Measurements from ENCODE around the gene METTL23. TPM values are rescaled to one million over a fixed set of nuclear protein-coding genes. Genes with fewer than 3 reads are reported as not detected.
"Not testable (repeated sequence)": the region's sequence is repeated elsewhere in the genome, so short reads cannot be mapped to it uniquely, and the experiment has no call there.

Gene METTL23
- total RNA-seq, 1 experiment from 2014 or later: 43.4 TPM

GRCh38 chr17:76722977-76723376 is 3.7 kb upstream of the METTL23 start:
- H3K4me3 ChIP-seq (ENCODE audit: low read length); H3K4me2 ChIP-seq (ENCODE audit: low read depth, low read length, poor library complexity, severe bottlenecking); H3K9me3 ChIP-seq (ENCODE audit: low read length); H3K9me2 ChIP-seq (replicated peaks; ENCODE audit: insufficient read depth, low read length); H2AFZ ChIP-seq (ENCODE audit: low read length); H4K20me1 ChIP-seq (ENCODE audit: insufficient read depth, low read depth, low read length); DNase-seq; H3K27ac ChIP-seq (ENCODE audit: low read length); H3K9ac ChIP-seq (ENCODE audit: low read length); H3K27me3 ChIP-seq (ENCODE audit: low read length): not testable (repeated sequence)
- H3K36me3 ChIP-seq (ENCODE audit: insufficient read depth, low read length): peaks cover 39% of the 10 kb centered on the region
- peaks cover 16% of the 10 kb centered on the region for H3K4me1 ChIP-seq (ENCODE audit: low read length)
- H3K79me2 ChIP-seq (ENCODE audit: low read length): peaks cover 37% of the 10 kb centered on the region

GRCh38 chr17:76723812-76724211 is 2.8 kb upstream of the METTL23 start:
- H3K4me2 ChIP-seq (ENCODE audit: low read depth, low read length, poor library complexity, severe bottlenecking): no peak overlapping the region
- H3K79me2 ChIP-seq (ENCODE audit: low read length): peaks cover 45% of the 10 kb centered on the region
- H3K4me1 ChIP-seq (ENCODE audit: low read length): peaks cover 19% of the 10 kb centered on the region

DNA sequence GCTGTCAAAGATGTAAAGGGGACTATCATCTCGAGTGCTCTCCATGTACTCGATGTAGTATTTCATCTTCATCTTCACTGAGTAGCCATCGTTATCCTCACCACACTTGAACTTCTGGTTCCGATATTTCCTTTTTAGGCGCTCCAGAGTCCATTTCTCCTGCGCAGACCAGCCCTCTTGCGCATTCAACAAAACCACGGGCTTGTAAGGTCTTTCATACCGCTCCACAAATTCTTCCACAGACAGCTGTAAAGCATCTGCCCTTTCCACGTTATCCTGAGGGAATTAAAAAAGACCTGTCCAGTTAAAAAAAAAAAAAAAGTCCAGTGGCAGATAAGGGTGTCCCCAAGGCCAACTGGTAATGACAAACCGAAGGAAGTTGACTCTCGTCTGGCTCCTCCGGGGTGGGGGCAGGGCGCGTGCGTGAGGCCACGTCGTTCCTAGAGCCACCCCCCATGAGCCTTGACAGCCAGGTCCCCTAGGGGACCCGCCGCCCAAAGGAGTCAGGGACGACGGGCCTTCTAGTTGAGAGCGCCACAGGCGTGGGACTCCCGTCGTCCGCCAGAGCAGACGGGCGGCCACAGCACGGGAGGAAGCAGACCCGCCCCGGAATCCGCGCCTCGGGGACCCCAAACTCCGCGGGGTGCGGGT is 934 bp upstream of the METTL23 start:
- Histone ChIP-seq H3K4me2 (ENCODE audit: low read depth, low read length, poor library complexity, severe bottlenecking) (peak overlapping the region; percentile 85), H3K4me1 (ENCODE audit: low read length) (peaks cover 23% of the 10 kb centered on the region), H3K27me3 (ENCODE audit: low read length) (no peaks in the 10 kb centered on the region), H3K36me3 (ENCODE audit: insufficient read depth, low read length) (peaks cover 22% of the 10 kb centered on the region), H3K4me3 (ENCODE audit: low read length) (peak overlapping the region; percentile 97), H3K27ac (ENCODE audit: low read length) (peak overlapping the region; percentile 59), H3K9me3 (ENCODE audit: low read length) (no peaks in the 10 kb centered on the region), H3K9me2 (replicated peaks; ENCODE audit: insufficient read depth, low read length) (no peaks in the 10 kb centered on the region), H3K9ac (ENCODE audit: low read length) (peak overlapping the region; percentile 83), H2AFZ (ENCODE audit: low read length) (peak overlapping the region; percentile 4), H4K20me1 (ENCODE audit: insufficient read depth, low read depth, low read length) (peaks cover 8% of the 10 kb centered on the region; the same call in 1 of the 2 replicates), H3K79me2 (ENCODE audit: low read length) (peaks cover 57% of the 10 kb centered on the region)
- peak; percentile 86 for DNase-seq

More at GRCh38 chr17:76723812-76724211, 2.8 kb upstream of the METTL23 start:
- Histone ChIP-seq H4K20me1 (ENCODE audit: insufficient read depth, low read depth, low read length) (peaks cover 8% of the 10 kb centered on the region; the same call in 1 of the 2 replicates), H2AFZ (ENCODE audit: low read length) (no peak overlapping the region), H3K9me3 (ENCODE audit: low read length) (no peaks in the 10 kb centered on the region), H3K4me3 (ENCODE audit: low read length) (no peak overlapping the region), H3K27ac (ENCODE audit: low read length) (no peak overlapping the region), H3K9me2 (replicated peaks; ENCODE audit: insufficient read depth, low read length) (no peaks in the 10 kb centered on the region), H3K36me3 (ENCODE audit: insufficient read depth, low read length) (peaks cover 32% of the 10 kb centered on the region), H3K9ac (ENCODE audit: low read length) (no peak overlapping the region), H3K27me3 (ENCODE audit: low read length) (no peaks in the 10 kb centered on the region)
- DNase-seq: no peak

GRCh38 chr17:76726231-76726775 is 336 bp upstream of the METTL23 start, which contains the start of gene JMJD6:
Gene JMJD6 (minus strand): TSS chr17:76726606. CDS start chr17:76726475, 131 bp downstream.
- peak within 1 kb of the TSS; percentile 100 for H3K9ac ChIP-seq (ENCODE audit: low read length)
- peak within 1 kb of the TSS; percentile 97 for H3K4me3 ChIP-seq (ENCODE audit: low read length)
- H4K20me1 ChIP-seq (ENCODE audit: insufficient read depth, low read depth, low read length): peaks cover 8% of the 10 kb centered on the region; the same call in 1 of the 2 replicates
- H3K4me1 ChIP-seq (ENCODE audit: low read length): peaks cover 26% of the 10 kb centered on the region
- no peaks in the 10 kb centered on the region for H3K27me3 ChIP-seq (ENCODE audit: low read length)
- H3K27ac ChIP-seq (ENCODE audit: low read length): peak within 1 kb of the TSS; percentile 92
- H3K9me3 ChIP-seq (ENCODE audit: low read length): no peaks in the 10 kb centered on the region
- H3K9me2 ChIP-seq (replicated peaks; ENCODE audit: insufficient read depth, low read length): no peaks in the 10 kb centered on the region
- H2AFZ ChIP-seq (ENCODE audit: low read length): peak within 1 kb of the TSS; percentile 97
- peaks cover 16% of the 10 kb centered on the region; the same call in 1 of the 2 replicates for H3K36me3 ChIP-seq (ENCODE audit: insufficient read depth, low read length)
- peak; percentile 97 for DNase-seq
- H3K79me2 ChIP-seq (ENCODE audit: low read length): peaks cover 57% of the 10 kb centered on the region
- peak within 1 kb of the TSS; percentile 93 for H3K4me2 ChIP-seq (ENCODE audit: low read depth, low read length, poor library complexity, severe bottlenecking)

- DNase-seq: peak; percentile 48
- Histone ChIP-seq H3K9me3 (ENCODE audit: low read length) (no peaks in the 10 kb centered on the region), H2AFZ (ENCODE audit: low read length) (no peak overlapping the region), H3K9me2 (replicated peaks; ENCODE audit: insufficient read depth, low read length) (no peaks in the 10 kb centered on the region), H3K9ac (ENCODE audit: low read length) (peak overlapping the region; percentile 100), H3K36me3 (ENCODE audit: insufficient read depth, low read length) (peaks cover 9% of the 10 kb centered on the region), H3K27ac (ENCODE audit: low read length) (peak overlapping the region; percentile 92), H3K79me2 (ENCODE audit: low read length) (peaks cover 57% of the 10 kb centered on the region), H3K27me3 (ENCODE audit: low read length) (no peaks in the 10 kb centered on the region), H3K4me1 (ENCODE audit: low read length) (peaks cover 37% of the 10 kb centered on the region), H4K20me1 (ENCODE audit: insufficient read depth, low read depth, low read length) (peaks cover 13% of the 10 kb centered on the region), H3K4me2 (ENCODE audit: low read depth, low read length, poor library complexity, severe bottlenecking) (peak overlapping the region; percentile 93), H3K4me3 (ENCODE audit: low read length) (peak overlapping the region; percentile 97)
Measured at GRCh38 chr17:76727745-76728456, 1.3 kb downstream of the METTL23 start.

DNA sequence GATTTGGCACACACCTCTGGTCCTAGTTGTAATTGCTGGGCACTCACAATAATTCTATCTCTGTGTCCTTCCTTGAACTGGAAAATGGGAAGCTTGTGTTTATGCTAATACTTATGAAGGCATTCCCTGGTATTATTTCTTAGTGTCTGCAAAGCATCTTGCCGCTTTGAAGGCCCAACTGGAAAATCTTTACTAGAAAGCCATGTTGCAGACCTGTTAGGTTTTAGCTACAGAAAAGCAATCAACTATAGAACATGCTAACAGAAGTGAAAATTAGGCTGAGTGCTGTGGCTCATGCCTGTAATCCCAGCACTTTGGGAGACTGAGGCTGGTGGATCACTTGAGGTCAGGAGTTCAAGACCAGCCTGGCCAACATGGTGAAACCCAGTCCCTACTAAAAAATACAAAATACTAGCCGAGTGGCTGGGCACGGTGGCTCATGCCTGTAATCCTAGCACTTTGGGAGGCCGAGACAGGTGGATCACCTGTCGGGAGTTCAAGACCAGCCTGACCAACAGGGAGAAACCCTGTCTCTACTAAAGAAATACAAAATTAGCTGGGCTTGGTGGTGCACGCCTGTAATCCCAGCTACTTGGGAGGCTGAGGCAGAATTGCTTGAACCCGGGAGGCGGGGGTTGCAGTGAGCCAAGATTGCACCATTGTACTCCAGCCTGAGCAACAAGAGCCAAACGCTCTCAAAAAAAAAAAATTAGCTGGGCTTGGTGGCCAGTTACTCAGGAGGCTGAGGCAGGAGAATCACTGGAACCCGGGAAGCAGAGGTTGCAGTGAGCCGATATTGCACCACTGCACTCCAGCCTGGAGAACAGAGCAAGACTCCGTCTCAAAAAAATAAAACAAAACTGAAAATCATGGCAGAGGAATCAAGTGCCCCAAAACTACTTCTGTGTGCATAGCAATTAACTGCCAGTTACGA is 5.4 kb downstream of the METTL23 start:
- H3K9ac ChIP-seq (ENCODE audit: low read length); H3K4me3 ChIP-seq (ENCODE audit: low read length); H2AFZ ChIP-seq (ENCODE audit: low read length); H3K9me3 ChIP-seq (ENCODE audit: low read length); H3K9me2 ChIP-seq (replicated peaks; ENCODE audit: insufficient read depth, low read length); H3K27me3 ChIP-seq (ENCODE audit: low read length): not testable (repeated sequence)
- peaks cover 35% of the 10 kb centered on the region for H4K20me1 ChIP-seq (ENCODE audit: insufficient read depth, low read depth, low read length)
- H3K4me1 ChIP-seq (ENCODE audit: low read length): peaks cover 56% of the 10 kb centered on the region
- peaks cover 53% of the 10 kb centered on the region for H3K79me2 ChIP-seq (ENCODE audit: low read length)
- DNase-seq: peak; percentile 65
- H3K36me3 ChIP-seq (ENCODE audit: insufficient read depth, low read length): peaks cover 43% of the 10 kb centered on the region
- H3K4me2 ChIP-seq (ENCODE audit: low read depth, low read length, poor library complexity, severe bottlenecking): peak overlapping the region; percentile 17
- H3K27ac ChIP-seq (ENCODE audit: low read length): peak overlapping the region; percentile 64

DNA sequence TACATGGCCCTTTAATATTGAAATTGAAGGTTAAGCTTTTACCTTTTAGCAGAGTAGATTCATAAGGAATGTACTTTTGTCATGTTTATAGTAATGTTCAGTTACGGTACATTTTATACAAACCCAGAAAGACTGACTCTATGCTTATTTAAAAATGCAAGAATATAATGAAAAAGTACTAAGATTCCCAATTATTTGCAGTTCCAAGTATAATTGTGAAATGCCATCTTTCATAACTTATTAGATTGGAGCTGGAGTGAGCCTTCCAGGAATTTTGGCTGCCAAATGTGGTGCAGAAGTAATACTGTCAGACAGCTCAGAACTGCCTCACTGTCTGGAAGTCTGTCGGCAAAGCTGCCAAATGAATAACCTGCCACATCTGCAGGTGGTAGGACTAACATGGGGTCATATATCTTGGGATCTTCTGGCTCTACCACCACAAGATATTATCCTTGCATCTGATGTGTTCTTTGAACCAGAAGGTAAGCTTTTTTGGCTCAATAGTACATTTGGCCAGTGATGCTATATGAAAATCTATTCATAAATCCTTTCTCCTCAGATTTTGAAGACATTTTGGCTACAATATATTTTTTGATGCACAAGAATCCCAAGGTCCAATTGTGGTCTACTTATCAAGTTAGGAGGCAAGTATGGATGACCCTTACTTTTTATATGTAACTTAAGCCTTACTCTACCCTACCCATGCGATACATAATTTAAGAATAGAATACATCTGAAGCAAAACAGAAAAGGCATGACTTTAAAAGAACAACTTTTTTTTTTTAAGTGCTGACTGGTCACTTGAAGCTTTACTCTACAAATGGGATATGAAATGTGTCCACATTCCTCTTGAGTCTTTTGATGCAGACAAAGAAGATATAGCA is 6.3 kb downstream of the METTL23 start:
- Histone ChIP-seq H3K9me3 (ENCODE audit: low read length) (no peaks in the 10 kb centered on the region), H3K36me3 (ENCODE audit: insufficient read depth, low read length) (peaks cover 43% of the 10 kb centered on the region), H3K9me2 (replicated peaks; ENCODE audit: insufficient read depth, low read length) (no peaks in the 10 kb centered on the region), H3K9ac (ENCODE audit: low read length) (peak overlapping the region; percentile 15; the same call in 1 of the 2 replicates), H3K4me2 (ENCODE audit: low read depth, low read length, poor library complexity, severe bottlenecking) (peak overlapping the region; percentile 87), H2AFZ (ENCODE audit: low read length) (no peak overlapping the region), H3K79me2 (ENCODE audit: low read length) (peaks cover 45% of the 10 kb centered on the region), H3K27me3 (ENCODE audit: low read length) (no peaks in the 10 kb centered on the region), H4K20me1 (ENCODE audit: insufficient read depth, low read depth, low read length) (peaks cover 27% of the 10 kb centered on the region), H3K4me3 (ENCODE audit: low read length) (peak overlapping the region; percentile 16; the same call in 1 of the 2 replicates), H3K27ac (ENCODE audit: low read length) (peak overlapping the region; percentile 91), H3K4me1 (ENCODE audit: low read length) (peaks cover 50% of the 10 kb centered on the region)
- peak; percentile 68 for DNase-seq

Data from Karpas-422 (cell line).